SKM-1 (cell line): ENCODE data around the gene FANCD2.
"Not testable (repeated sequence)": the region's sequence is repeated elsewhere in the genome, so short reads cannot be mapped to it uniquely, and the experiment has no call there.

Source experiments
- DNase-seq: peaks from one replicate; lab custom pipeline; 2025; ENCODE audit not compliant: unreplicated experiment; lab: John Stamatoyannopoulos, UW

FANCD2 gene

GRCh38 chr3:10012106-10012505 lies 14.1 kb upstream of the FANCD2 start:
- no peak for DNase-seq

- peak; percentile 39 for DNase-seq
These were observed 10.8 kb upstream of the FANCD2 start for GRCh38 chr3:10015461-10015904.

- no peak for DNase-seq
These were observed 8.5 kb upstream of the FANCD2 start for GRCh38 chr3:10017636-10018292.

- not testable (repeated sequence) for DNase-seq
These were observed 7.4 kb upstream of the FANCD2 start for GRCh38 chr3:10018806-10019205.

- DNase-seq = no peak
These were observed 6.9 kb upstream of the FANCD2 start for GRCh38 chr3:10019326-10019725.

- no peak for DNase-seq
These were observed 4.1 kb upstream of the FANCD2 start for GRCh38 chr3:10021856-10022775.

- no peak for DNase-seq
These were observed 2.5 kb upstream of the FANCD2 start for GRCh38 chr3:10023587-10024310.

- no peak for DNase-seq
These were observed 793 bp upstream of the FANCD2 start for GRCh38 chr3:10025205-10026083.

GRCh38 chr3:10041034-10041433 lies 14.8 kb downstream of the FANCD2 start:
- DNase-seq = no peak

GRCh38 chr3:10047876-10048275 lies 21.6 kb downstream of the FANCD2 start:
- no peak for DNase-seq

- not testable (repeated sequence) for DNase-seq
These were observed 26.8 kb downstream of the FANCD2 start for GRCh38 chr3:10053054-10053453.

- DNase-seq = no peak
These were observed 28.9 kb downstream of the FANCD2 start for GRCh38 chr3:10055097-10055496.

- DNase-seq = not testable (repeated sequence)
These were observed 43.8 kb downstream of the FANCD2 start for GRCh38 chr3:10070077-10070476.

- DNase-seq = no peak
These were observed 48.4 kb downstream of the FANCD2 start for GRCh38 chr3:10074666-10075065.

- no peak for DNase-seq
These were observed 55.6 kb downstream of the FANCD2 start for GRCh38 chr3:10081871-10082270.

- DNase-seq = no peak
These were observed 59.5 kb downstream of the FANCD2 start for GRCh38 chr3:10085738-10086137.

- DNase-seq = no peak
These were observed 62.0 kb downstream of the FANCD2 start for GRCh38 chr3:10088256-10088655.

GRCh38 chr3:10090179-10090578 lies 63.9 kb downstream of the FANCD2 start:
- DNase-seq = no peak

GRCh38 chr3:10090774-10091173 lies 64.5 kb downstream of the FANCD2 start:
- DNase-seq = not testable (repeated sequence)

GRCh38 chr3:10091387-10091786 lies 65.2 kb downstream of the FANCD2 start:
- DNase-seq = not testable (repeated sequence)
